ENCODE measurements around the gene ZSWIM4. TPM values are rescaled to one million over a fixed set of nuclear protein-coding genes. Genes with fewer than 3 reads are reported as not detected.
"Not testable (repeated sequence)": the region's sequence is repeated elsewhere in the genome, so short reads cannot be mapped to it uniquely, and the experiment has no call there.

The ZSWIM4 gene
- total and polyA plus RNA-seq, 7 donors: 0.60 to 4.4 (median 3.2) TPM

- peak in 2 of 4 donors; percentile 27 to 32 for TF ChIP-seq EP300 (IDR thresholded peaks at IDR 0.05)
- peak in 3 of 4 donors; percentile 30 to 63 (median 54) for TF ChIP-seq POLR2AphosphoS5 (IDR thresholded peaks at IDR 0.05)
- TF ChIP-seq POLR2A (IDR thresholded peaks at IDR 0.05): peak in 1 of 2 donors; percentile 14
- no peak for TF ChIP-seq CTCF (IDR thresholded peaks at IDR 0.05)
- peak; percentile 93 for DNase-seq
- H3K27ac ChIP-seq: peak overlapping the region; percentile 96 to 100 (median 99)
- H3K4me1 ChIP-seq: peaks cover 0 to 76% (median 61%) of the 10 kb centered on the region in 4 donors
- WGBS, 2 donors: 12 to 20% methylated on average over 66 of the region's 66 CpGs
- no peaks in the 10 kb centered on the region for H3K9me3 ChIP-seq
- no peaks in the 10 kb centered on the region for H3K36me3 ChIP-seq
- no peaks in the 10 kb centered on the region for H3K27me3 ChIP-seq
- intact Hi-C loops (cut with DNase I): loop anchor here (2.0 to 10.0 kb wide), 4 partner anchors 55 to 1058 kb away; partner anchors contain the start of genes JUNB and ZSWIM4
- H3K4me3 ChIP-seq: peak overlapping the region in 3 of 4 donors; percentile 35 to 46 (median 41)
Measured at GRCh38 chr19:13849991-13850909, 55.0 kb downstream of the ZSWIM4 start.

GRCh38 chr19:13850910-13851733, 55.9 kb downstream of the ZSWIM4 start:
- WGBS, 2 donors: 28 to 47% methylated on average over 26 of the region's 26 CpGs
- Histone ChIP-seq H3K36me3 (no peaks in the 10 kb centered on the region), H3K27me3 (no peaks in the 10 kb centered on the region), H3K4me3 (peak overlapping the region in 3 of 4 donors; percentile 35 to 46 (median 41)), H3K4me1 (peaks cover 0 to 71% (median 58%) of the 10 kb centered on the region in 4 donors), H3K9me3 (no peaks in the 10 kb centered on the region), H3K27ac (peak overlapping the region; percentile 96 to 100 (median 99))
- DNase-seq: peak; percentile 97
- peak in 3 of 4 donors; percentile 12 to 84 (median 76) for TF ChIP-seq EP300 (IDR thresholded peaks at IDR 0.05)
- TF ChIP-seq POLR2AphosphoS5 (IDR thresholded peaks at IDR 0.05): peak; percentile 84 to 89 (median 88)
- no peak for TF ChIP-seq POLR2A (IDR thresholded peaks at IDR 0.05)
- no peak for TF ChIP-seq CTCF (IDR thresholded peaks at IDR 0.05)
- intact Hi-C loops (cut with DNase I): loop anchor here (2.0 kb wide), 1 partner anchor 56 kb away; the partner anchor contains the start of gene ZSWIM4

- H3K36me3 ChIP-seq, DNase-seq, H3K27me3 ChIP-seq, H3K9me3 ChIP-seq: not testable (repeated sequence)
- peak overlapping the region in 2 of 4 donors; percentile 35 to 41 for H3K4me3 ChIP-seq
- H3K27ac ChIP-seq: peak overlapping the region; percentile 96 to 100 (median 99)
- WGBS, 2 donors: 73 to 82% methylated on average over 5 of the region's 5 CpGs
- intact Hi-C loops (cut with DNase I): loop anchor here (2.0 kb wide), 1 partner anchor 57 kb away; the partner anchor contains the start of gene ZSWIM4
- peaks cover 0 to 65% (median 52%) of the 10 kb centered on the region in 4 donors for H3K4me1 ChIP-seq
Measured at GRCh38 chr19:13851734-13852114, 56.5 kb downstream of the ZSWIM4 start.

- 78 to 88% methylated on average over 12 of the region's 12 CpGs for WGBS, 2 donors
- Histone ChIP-seq H3K27ac (peak overlapping the region; percentile 96 to 100 (median 99)), H3K4me1 (peaks cover 0 to 60% (median 47%) of the 10 kb centered on the region in 4 donors)
- H3K36me3 ChIP-seq; H3K9me3 ChIP-seq; DNase-seq; intact Hi-C loops (cut with DNase I); H3K4me3 ChIP-seq; H3K27me3 ChIP-seq: not testable (repeated sequence)
Measured at GRCh38 chr19:13852171-13852707, 57.0 kb downstream of the ZSWIM4 start.

GRCh38 chr19:13856497-13856896, 61.3 kb downstream of the ZSWIM4 start:
- H3K27ac ChIP-seq: no peak overlapping the region
- H3K27me3 ChIP-seq: no peaks in the 10 kb centered on the region
- TF ChIP-seq POLR2AphosphoS5 (IDR thresholded peaks at IDR 0.05) (no peak), POLR2A (IDR thresholded peaks at IDR 0.05) (no peak), CTCF (IDR thresholded peaks at IDR 0.05) (no peak), EP300 (IDR thresholded peaks at IDR 0.05) (no peak)
- peaks cover 0 to 27% (median 20%) of the 10 kb centered on the region in 4 donors for H3K4me1 ChIP-seq
- intact Hi-C loops (cut with DNase I): no loop called here
- WGBS, 2 donors: 42 to 59% methylated on average over 2 of the region's 2 CpGs
- DNase-seq: no peak
- no peaks in the 10 kb centered on the region for H3K9me3 ChIP-seq
- no peaks in the 10 kb centered on the region for H3K36me3 ChIP-seq
- H3K4me3 ChIP-seq: no peak overlapping the region
